Measurements from ENCODE around the gene SYT6. TPM values are rescaled to one million over a fixed set of nuclear protein-coding genes. Genes with fewer than 3 reads are reported as not detected.

SYT6 gene
- total and polyA plus RNA-seq, 10 donors: 0.14 TPM; not detected in 9

GRCh38 chr1:114152089-114152507, 1.6 kb downstream of the SYT6 start:
- Histone ChIP-seq H3K36me3 (no peaks in the 10 kb centered on the region), H3K27me3 (replicated peaks in 1 of 7) (peaks cover 9 to 90% (median 72%) of the 10 kb centered on the region in 7 donors), H3K4me3 (peak overlapping the region in 5 of 8 donors; percentile 31 to 66 (median 34)), H3K4me1 (peaks cover 18 to 34% (median 28%) of the 10 kb centered on the region in 6 donors), H3K27ac (no peak overlapping the region), H3K9me3 (no peaks in the 10 kb centered on the region)
- no peak for TF ChIP-seq CTCF (IDR thresholded peaks at IDR 0.05 in 8 of 11, conservative IDR thresholded peaks at IDR 0.05 in 3 of 11)
- no peak for TF ChIP-seq POLR2A (IDR thresholded peaks at IDR 0.05)
- no peak for TF ChIP-seq POLR2AphosphoS5 (IDR thresholded peaks at IDR 0.05)
- intact Hi-C loops (cut with DNase I; ENCODE audit: low total_unique reads): no loop called here
- DNase-seq: no peak
- 32 to 53% (median 38%) methylated on average over 16 to 20 of the region's 20 CpGs for WGBS, 5 donors

GRCh38 chr1:114150016-114150415, 3.7 kb downstream of the SYT6 start:
- no peaks in the 10 kb centered on the region for H3K36me3 ChIP-seq
- no peak for DNase-seq
- no peak overlapping the region for H3K4me3 ChIP-seq
- no peak overlapping the region for H3K27ac ChIP-seq
- TF ChIP-seq POLR2A (IDR thresholded peaks at IDR 0.05): no peak
- TF ChIP-seq POLR2AphosphoS5 (IDR thresholded peaks at IDR 0.05): no peak
- TF ChIP-seq CTCF (IDR thresholded peaks at IDR 0.05 in 8 of 11, conservative IDR thresholded peaks at IDR 0.05 in 3 of 11): no peak
- intact Hi-C loops (cut with DNase I; ENCODE audit: low total_unique reads): no loop called here
- H3K4me1 ChIP-seq: peaks cover 18 to 32% (median 28%) of the 10 kb centered on the region in 6 donors
- no peaks in the 10 kb centered on the region for H3K9me3 ChIP-seq
- WGBS, 5 donors: 55 to 82% (median 70%) methylated on average over 2 of the region's 2 CpGs
- H3K27me3 ChIP-seq (replicated peaks in 1 of 7): peaks cover 9 to 71% (median 51%) of the 10 kb centered on the region in 7 donors

GRCh38 chr1:114149211-114149610, 4.5 kb downstream of the SYT6 start:
- TF ChIP-seq POLR2A (IDR thresholded peaks at IDR 0.05) (no peak), CTCF (IDR thresholded peaks at IDR 0.05 in 8 of 11, conservative IDR thresholded peaks at IDR 0.05 in 3 of 11) (no peak), POLR2AphosphoS5 (IDR thresholded peaks at IDR 0.05) (no peak)
- Histone ChIP-seq H3K27me3 (replicated peaks in 1 of 7) (peaks cover 9 to 71% (median 43%) of the 10 kb centered on the region in 7 donors), H3K4me3 (no peak overlapping the region), H3K36me3 (no peaks in the 10 kb centered on the region), H3K4me1 (peaks cover 18 to 24% (median 22%) of the 10 kb centered on the region in 6 donors), H3K9me3 (no peaks in the 10 kb centered on the region), H3K27ac (no peak overlapping the region)
- intact Hi-C loops (cut with DNase I; ENCODE audit: low total_unique reads): no loop called here
- no peak for DNase-seq
- WGBS, 5 donors: 85 to 97% (median 87%) methylated on average over 6 of the region's 6 CpGs

- Histone ChIP-seq H3K27ac (no peak overlapping the region), H3K27me3 (replicated peaks in 1 of 7) (peaks cover 0 to 36% (median 8%) of the 10 kb centered on the region in 7 donors), H3K9me3 (no peaks in the 10 kb centered on the region), H3K4me1 (no peaks in the 10 kb centered on the region), H3K36me3 (no peaks in the 10 kb centered on the region), H3K4me3 (no peak overlapping the region)
- no peak for DNase-seq
- WGBS, 5 donors: 80 to 93% (median 89%) methylated on average over 2 of the region's 2 CpGs
- intact Hi-C loops (cut with DNase I; ENCODE audit: low total_unique reads): no loop called here
- TF ChIP-seq POLR2A (IDR thresholded peaks at IDR 0.05) (no peak), POLR2AphosphoS5 (IDR thresholded peaks at IDR 0.05) (no peak), CTCF (IDR thresholded peaks at IDR 0.05 in 8 of 11, conservative IDR thresholded peaks at IDR 0.05 in 3 of 11) (no peak)
Observed at GRCh38 chr1:114145504-114146151, 8.0 kb downstream of the SYT6 start.
